Left ventricle myocardium superior (tissue), 1 donor: ENCODE measurements around the gene LEPROT. TPM values are rescaled to one million over a fixed set of nuclear protein-coding genes. Genes with fewer than 3 reads are reported as not detected.

ENCODE experiments used
- ATAC-seq: fragments of 200-7000 bp; cut with Tn5 transposase; one replicate; pipeline ENCODE4 v1.9.1; 2020; ENCODE audit warnings: mild to moderate bottlenecking, moderate library complexity
- DNase-seq: peaks from one replicate; pipeline ENCODE4 v3.0.0-alpha.2; 2020
- intact Hi-C: fragments of 100-400 bp; cut with micrococcal nuclease; formaldehyde crosslinking; loops from one replicate; pipeline ENCODE4 v1.11.0; 2022
- total RNA-seq: library from RNA; stranded (reverse); fragmentation: NEBNext Ultra II Directional; extraction: Animal tissue kit (Norgen Biotek cat#: 25700); gene quantifications from one replicate; pipeline ENCODE4 v1.2.1, GENCODE V29; 2021
- donor health status: DM: no; HTN: yes; CAD: no; lungs with severe emphysema.

Gene LEPROT
- total RNA-seq, 1 donor from 2014 or later = 49.0 TPM

DNA sequence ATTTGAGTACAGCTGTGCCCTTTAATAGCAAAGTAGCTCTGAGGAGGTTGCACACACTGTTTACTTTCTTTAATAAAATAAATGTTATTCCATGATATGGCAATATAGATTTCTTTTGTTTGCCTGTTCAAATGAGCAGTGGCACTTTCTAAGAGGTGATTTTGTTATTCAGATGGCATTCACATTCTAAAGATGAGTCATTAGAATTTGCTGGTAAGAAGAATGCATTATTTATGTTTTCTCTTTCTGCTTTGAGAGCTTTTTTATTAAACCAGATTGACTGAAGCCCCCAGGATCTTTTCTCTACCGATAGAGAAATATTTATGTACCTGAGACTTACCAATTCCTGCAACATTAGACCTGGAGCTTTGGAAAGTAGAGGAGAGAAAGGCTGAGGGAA, 11.2 kb upstream of the LEPROT start:
- no peak for DNase-seq
- ATAC-seq = no peak
- intact Hi-C loops = no loop called here

- ATAC-seq (no peak), DNase-seq (no peak)
- intact Hi-C loops = no loop called here
Observed at GRCh38 chr1:65409816-65410326, 10.6 kb upstream of the LEPROT start.

- DNase-seq (no peak), ATAC-seq (no peak)
- intact Hi-C loops = no loop called here
Observed at GRCh38 chr1:65412256-65412983, 8.0 kb upstream of the LEPROT start.

GRCh38 chr1:65412984-65413375, 7.5 kb upstream of the LEPROT start:
- intact Hi-C loops = no loop called here
- ATAC-seq (no peak), DNase-seq (no peak)

DNA sequence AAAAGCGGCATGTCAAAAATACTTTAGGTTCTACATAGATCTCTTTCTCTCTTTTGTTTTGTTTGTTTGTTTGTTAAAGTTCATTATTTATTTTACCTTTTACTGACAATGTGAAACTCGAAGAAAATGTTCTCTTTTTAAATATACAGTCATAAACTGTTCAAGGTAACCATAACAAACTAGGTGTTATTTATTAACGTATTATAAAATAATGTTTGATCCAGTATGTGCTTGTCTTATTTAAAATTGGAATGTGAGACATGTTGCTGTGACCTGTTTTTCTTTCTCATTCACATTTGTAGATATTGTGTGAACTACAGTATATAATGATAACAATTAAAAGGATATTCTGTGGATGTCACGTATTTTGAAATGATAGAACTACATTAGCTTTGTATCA, 5.9 kb upstream of the LEPROT start:
- DNase-seq (no peak), ATAC-seq (no peak)
- intact Hi-C loops = no loop called here

DNA sequence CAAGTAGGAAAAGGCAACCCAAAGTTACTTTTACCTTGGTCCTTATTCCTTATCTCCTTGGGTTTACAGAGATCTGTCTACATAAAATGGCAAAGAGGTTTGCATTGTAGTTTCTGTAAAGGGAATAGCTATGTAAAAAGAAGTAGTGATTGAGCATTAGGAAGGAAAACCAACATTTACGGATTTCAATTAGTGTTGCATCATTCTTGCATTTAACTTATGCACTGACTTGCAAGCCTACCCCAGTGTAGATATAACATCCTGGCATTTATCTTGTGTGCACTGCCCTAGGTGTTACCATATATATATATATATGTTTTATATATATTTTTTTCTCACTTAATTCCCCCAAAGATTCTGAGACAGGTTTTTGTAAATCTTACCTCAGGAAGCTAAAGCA, 3.7 kb upstream of the LEPROT start:
- DNase-seq (no peak), ATAC-seq (no peak)
- intact Hi-C loops = no loop called here

- ATAC-seq = no peak
- no peak for DNase-seq
- intact Hi-C loops = no loop called here
Observed at GRCh38 chr1:65417729-65418128, 2.7 kb upstream of the LEPROT start.

GRCh38 chr1:65418522-65419185, 1.8 kb upstream of the LEPROT start:
- DNase-seq (no peak), ATAC-seq (no peak)
- intact Hi-C loops = no loop called here

- intact Hi-C loops = no loop called here
Observed at GRCh38 chr1:65419681-65420589, 533 bp upstream of the LEPROT start.

DNA sequence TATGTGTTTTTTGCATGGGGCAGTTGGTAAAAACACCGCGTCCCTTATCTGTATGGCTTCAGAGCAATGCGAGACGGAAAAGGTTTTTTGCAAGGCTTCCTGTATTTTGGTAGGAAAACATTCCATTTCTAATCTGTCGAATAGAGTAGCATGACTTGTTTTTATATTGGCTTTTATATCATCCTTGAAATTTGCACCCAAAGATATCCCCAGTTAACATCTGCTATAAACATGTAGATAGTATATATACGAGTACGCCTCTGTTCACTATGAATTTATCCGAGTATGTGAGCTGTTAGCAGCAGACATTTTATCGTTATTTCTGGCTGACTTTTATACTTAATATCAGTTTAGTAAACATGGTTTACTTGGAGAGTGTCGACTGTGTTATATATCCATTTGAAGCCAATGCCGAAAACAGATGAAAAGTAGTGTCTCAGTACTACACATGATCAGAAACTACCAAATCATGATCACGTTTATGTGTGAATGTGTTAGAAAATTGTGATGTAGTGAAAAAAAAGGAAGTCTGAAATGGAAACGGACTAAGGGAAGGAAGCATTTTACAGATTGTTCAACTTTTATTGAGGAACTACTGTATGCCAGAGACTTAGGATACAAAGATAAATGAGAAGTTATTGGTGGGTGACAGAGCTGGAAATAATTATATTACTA, 1.0 kb downstream of the LEPROT start:
- DNase-seq = no peak
- ATAC-seq = no peak
- intact Hi-C loops = no loop called here

More at GRCh38 chr1:65419681-65420589, 533 bp upstream of the LEPROT start:
- peak; percentile 99 for DNase-seq
- peak; percentile 96 for ATAC-seq

DNA sequence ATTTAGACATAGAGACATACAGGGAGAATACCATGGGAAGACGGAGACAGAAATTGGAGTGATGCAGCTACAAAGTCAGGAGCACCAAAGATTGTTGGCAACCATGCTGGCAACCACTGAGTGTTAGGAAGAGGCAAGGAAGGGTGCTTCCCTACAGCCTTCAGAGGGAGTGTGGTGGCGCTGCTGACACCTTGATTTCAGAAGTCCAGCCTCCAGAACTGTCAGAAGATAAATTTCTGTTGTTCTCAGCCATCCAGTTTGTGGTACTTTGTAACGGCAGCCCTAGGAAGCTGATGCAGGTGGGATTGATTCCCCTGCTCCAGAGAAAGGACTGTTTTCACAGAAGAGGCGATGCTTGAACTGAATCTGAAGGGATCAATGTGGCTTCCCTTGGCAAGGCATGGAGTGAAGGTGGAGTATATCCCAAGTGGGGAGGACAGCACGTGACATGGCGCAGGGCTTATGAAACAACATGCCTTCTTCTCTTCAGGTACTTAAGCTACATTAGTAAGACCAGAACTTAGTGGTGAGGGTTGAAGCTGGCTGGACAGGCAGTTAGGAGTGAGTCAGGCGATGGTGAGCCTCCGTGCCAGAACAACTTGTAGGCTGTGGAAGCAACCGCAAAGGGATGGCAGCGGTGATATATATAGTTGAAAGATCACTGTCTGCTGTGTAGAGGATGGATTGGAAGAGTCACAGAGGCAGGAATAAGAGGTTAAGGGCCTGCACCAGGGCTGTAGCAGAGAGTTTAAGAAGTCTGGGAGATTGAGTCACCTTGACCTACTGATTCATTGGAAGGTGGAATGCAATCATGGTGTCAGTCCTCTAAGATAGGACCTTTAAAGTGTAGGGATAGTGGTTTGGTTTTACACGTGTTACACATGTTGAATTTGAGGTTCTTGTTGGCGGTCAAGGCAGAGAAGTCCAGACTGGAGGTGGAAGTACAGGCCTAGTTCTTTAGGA, 2.1 kb downstream of the LEPROT start:
- ATAC-seq (no peak), DNase-seq (no peak)
- intact Hi-C loops = no loop called here

DNA sequence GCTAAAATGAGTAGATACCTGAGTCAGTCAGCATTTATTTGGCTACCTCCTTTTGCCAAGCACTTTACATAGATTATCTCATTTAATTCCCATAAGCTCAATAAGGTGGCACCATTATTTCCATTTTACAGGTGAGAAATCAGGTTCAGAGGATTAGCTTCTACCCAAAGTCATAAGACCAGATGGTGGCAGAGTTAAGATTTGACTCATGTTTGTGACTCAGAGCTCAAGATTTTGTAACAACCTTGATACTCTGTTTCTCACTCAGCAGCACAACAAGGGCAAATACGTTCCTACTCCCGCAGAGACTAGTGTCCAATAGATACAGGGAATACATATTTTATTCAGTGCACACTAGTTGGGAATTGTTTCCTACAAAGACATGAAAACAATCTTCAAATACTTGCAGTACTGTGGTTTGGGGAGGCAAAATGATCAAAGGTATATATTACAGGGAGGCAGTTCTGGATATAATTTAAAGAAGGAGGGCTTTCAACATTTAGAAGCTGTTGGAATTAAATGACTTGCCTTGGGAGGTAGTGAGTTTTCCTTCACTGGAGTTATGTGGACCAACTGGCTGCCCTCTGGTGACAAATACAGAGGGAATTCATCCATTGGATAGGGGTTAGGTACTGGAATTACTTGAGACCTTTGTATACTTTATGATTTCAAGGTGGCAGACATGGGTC, 3.6 kb downstream of the LEPROT start:
- ATAC-seq = no peak
- intact Hi-C loops = no loop called here

GRCh38 chr1:65424573-65424889, 4.1 kb downstream of the LEPROT start:
- no peak for DNase-seq
- intact Hi-C loops = no loop called here
- ATAC-seq = no peak

More for the DNA sequence above, 3.6 kb downstream of the LEPROT start:
- no peak for DNase-seq

DNA sequence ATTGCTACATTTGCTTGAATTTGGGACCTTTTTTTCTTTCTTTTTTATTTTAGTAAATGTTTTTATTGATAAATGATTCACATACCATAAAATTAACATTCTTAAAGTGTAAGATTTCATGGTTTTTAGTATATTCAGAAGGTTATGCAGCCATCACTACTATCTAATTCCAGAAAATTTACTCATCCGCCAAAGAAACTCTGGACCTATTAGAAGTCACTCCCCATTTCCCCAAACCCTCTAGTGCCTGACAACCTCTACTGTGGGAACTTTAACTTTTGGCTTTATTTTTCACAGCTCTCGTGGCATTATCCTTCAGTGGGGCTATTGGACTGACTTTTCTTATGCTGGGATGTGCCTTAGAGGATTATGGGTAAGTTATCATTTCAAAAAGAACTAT, 4.5 kb downstream of the LEPROT start:
- ATAC-seq = no peak
- intact Hi-C loops = no loop called here
- DNase-seq = no peak

- DNase-seq = no peak
- intact Hi-C loops = no loop called here
- no peak for ATAC-seq
Observed at GRCh38 chr1:65425697-65426096, 5.2 kb downstream of the LEPROT start.

DNA sequence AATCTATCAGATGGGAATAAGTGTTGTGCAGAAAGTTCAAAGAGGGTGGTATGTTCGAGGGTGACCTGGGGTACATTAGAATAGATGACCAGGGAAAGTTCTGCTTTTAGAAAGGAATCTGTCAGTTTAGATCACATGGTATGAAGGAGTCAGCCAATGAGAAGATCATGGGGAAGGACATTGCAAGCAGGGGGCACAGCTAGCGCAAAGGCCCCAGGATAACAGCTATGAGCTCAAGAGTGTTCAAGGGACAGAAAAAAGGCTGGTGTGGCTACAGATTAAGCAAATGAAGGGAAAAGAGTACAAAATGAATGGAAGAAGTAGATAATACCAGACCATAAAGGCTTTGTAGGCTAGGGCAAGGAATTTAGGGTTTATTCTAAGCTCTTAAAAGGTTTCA, 8.6 kb downstream of the LEPROT start:
- ATAC-seq (no peak), DNase-seq (no peak)
- intact Hi-C loops = no loop called here

DNA sequence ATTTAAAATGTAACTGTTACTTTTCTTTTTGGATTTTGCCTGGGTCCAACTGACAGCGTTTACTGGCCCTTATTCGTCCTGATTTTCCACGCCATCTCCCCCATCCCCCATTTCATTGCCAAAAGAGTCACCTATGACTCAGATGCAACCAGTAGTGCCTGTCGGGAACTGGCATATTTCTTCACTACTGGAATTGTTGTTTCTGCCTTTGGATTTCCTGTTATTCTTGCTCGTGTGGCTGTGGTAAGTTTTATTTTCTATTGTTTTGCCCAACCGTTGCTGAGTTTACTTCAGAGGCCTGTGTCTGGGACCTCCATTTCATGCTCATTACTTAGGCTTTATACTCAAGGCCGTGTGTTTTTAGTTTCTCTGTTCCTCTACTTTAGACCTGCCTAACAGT, 9.3 kb downstream of the LEPROT start:
- ATAC-seq = no peak
- intact Hi-C loops = loop anchor here (5.0 kb wide), 1 partner anchor 257 kb away; no protein-coding TSS in a partner anchor
- no peak for DNase-seq
